ENCODE data around the gene ATXN10. TPM values are rescaled to one million over a fixed set of nuclear protein-coding genes. Genes with fewer than 3 reads are reported as not detected.

ATXN10 gene
- total and polyA plus RNA-seq, 10 of the 15 experiments (the other 5 are each of a cell fraction or from before 2014, with no cell fraction given), result 29.2 to 249 (median 146) TPM

GRCh38 chr22:45639747-45640102 is 31.9 kb upstream of the ATXN10 start (continued):
- TF ChIP-seq, protein P1, sequence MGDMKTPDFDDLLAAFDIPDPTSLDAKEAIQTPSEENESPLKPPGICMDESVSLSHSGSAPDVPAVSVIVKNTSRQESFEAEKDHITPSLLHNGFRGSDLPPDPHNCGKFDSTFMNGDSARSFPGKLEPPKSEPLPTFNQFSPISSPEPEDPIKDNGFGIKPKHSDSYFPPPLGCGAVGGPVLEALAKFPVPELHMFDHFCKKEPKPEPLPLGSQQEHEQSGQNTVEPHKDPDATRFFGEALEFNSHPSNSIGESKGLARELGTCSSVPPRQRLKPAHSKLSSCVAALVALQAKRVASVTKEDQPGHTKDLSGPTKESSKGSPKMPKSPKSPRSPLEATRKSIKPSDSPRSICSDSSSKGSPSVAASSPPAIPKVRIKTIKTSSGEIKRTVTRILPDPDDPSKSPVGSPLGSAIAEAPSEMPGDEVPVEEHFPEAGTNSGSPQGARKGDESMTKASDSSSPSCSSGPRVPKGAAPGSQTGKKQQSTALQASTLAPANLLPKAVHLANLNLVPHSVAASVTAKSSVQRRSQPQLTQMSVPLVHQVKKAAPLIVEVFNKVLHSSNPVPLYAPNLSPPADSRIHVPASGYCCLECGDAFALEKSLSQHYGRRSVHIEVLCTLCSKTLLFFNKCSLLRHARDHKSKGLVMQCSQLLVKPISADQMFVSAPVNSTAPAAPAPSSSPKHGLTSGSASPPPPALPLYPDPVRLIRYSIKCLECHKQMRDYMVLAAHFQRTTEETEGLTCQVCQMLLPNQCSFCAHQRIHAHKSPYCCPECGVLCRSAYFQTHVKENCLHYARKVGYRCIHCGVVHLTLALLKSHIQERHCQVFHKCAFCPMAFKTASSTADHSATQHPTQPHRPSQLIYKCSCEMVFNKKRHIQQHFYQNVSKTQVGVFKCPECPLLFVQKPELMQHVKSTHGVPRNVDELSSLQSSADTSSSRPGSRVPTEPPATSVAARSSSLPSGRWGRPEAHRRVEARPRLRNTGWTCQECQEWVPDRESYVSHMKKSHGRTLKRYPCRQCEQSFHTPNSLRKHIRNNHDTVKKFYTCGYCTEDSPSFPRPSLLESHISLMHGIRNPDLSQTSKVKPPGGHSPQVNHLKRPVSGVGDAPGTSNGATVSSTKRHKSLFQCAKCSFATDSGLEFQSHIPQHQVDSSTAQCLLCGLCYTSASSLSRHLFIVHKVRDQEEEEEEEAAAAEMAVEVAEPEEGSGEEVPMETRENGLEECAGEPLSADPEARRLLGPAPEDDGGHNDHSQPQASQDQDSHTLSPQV (IDR thresholded peaks at IDR 0.05), result no peak

GRCh38 chr22:45640291-45640940 is 31.2 kb upstream of the ATXN10 start:
- FAIRE-seq, result no peak
- ChIA-PET RAD21 (ENCODE audit: unreplicated experiment) (interaction anchor here (0.6 kb wide), 1 partner anchor 49 kb away, joined by 4 read pairs; no protein-coding TSS in a partner anchor), SMC1A (ENCODE audit: uncharacterized antibody, unreplicated experiment) (no interaction called here), POLR2A (no interaction called here), CTCF (no interaction called here)
- Histone ChIP-seq H3K9me3 (replicated peaks; ENCODE audit: control insufficient read depth, insufficient read depth, low read length) (no peaks in the 10 kb centered on the region), H3K27ac (ENCODE audit: control insufficient read depth, insufficient read depth) (no peak overlapping the region), H3K79me2 (ENCODE audit: control insufficient read depth, insufficient read depth, low read length) (no peaks in the 10 kb centered on the region), H3K9ac (ENCODE audit: control insufficient read depth, insufficient read depth, low read length) (no peak overlapping the region), H3K27me3 (replicated peaks in 1 of 2; ENCODE audit: control insufficient read depth in 2 of 2, insufficient read depth in 2 of 2, low read length in 1 of 2) (peaks cover 2 to 3% of the 10 kb centered on the region in 2 experiments; a peak in 2 of 4 replicates), H3K4me3 (no peak overlapping the region), H2AFZ (ENCODE audit: control insufficient read depth, low read depth, low read length) (no peak overlapping the region), H4K20me1 (ENCODE audit: control insufficient read depth, insufficient read depth) (no peaks in the 10 kb centered on the region), H3K4me1 (ENCODE audit: control insufficient read depth, insufficient read depth, low read length) (peaks cover 5% of the 10 kb centered on the region; the same call in 1 of the 2 replicates), H3K36me3 (ENCODE audit: control insufficient read depth in 2 of 2, insufficient read depth in 2 of 2, low read length in 1 of 2) (no peaks in the 10 kb centered on the region), H3K4me2 (ENCODE audit: control insufficient read depth, insufficient read depth) (no peak overlapping the region)
- 12% methylated on average over 7 of the region's 7 CpGs for WGBS (ENCODE audit: insufficient coverage, insufficient replicate concordance, low lambda C conversion rate, missing lambda C conversion rate)
- in situ Hi-C loops (cut with MboI) (loop anchor here (5.0 kb wide), 1 partner anchor 327 kb away; no protein-coding TSS in a partner anchor), intact Hi-C loops (cut with micrococcal nuclease; ENCODE audit: unreplicated experiment) (loop anchor here (10.0 kb wide), 1 partner anchor 224 kb away; no protein-coding TSS in a partner anchor)
- no peak for DNase-seq (ENCODE audit: low read depth, low spot score)
- TF ChIP-seq RCOR1 (conservative IDR thresholded peaks at IDR 0.05; ENCODE audit: low read depth, low read length) (no peak), SMAD1 (IDR thresholded peaks at IDR 0.05; ENCODE audit: low read depth, partially characterized antibody) (no peak), WRNIP1 (IDR thresholded peaks at IDR 0.05; ENCODE audit: borderline replicate concordance, low read depth, low read length) (no peak), RAD21 (IDR thresholded peaks at IDR 0.05; ENCODE audit: insufficient read depth, low read depth, low read length) (no peak), JUNB (IDR thresholded peaks at IDR 0.05) (no peak)
- no peak for ATAC-seq
- no TSS peak for BruUV-seq (replicated peaks)

Data from GM12878 (cell line).